Left renal cortex interstitium (tissue), 4 donors: ENCODE results near the gene ENPP4. TPM values are rescaled to one million over a fixed set of nuclear protein-coding genes. Genes with fewer than 3 reads are reported as not detected.
"Not testable (repeated sequence)": the region's sequence is repeated elsewhere in the genome, so short reads cannot be mapped to it uniquely, and the experiment has no call there.

Experiments used
- DNase-seq, 4 donors: peaks; one replicate each; pipeline ENCODE4 v3.0.0-alpha.2; 2013; ENCODE audit warnings: low read depth in 4 of 4, low spot score in 2 of 4, missing footprints in 1 of 4
- polyA plus RNA-seq, 4 donors: library from polyadenylated mRNA; unstranded; fragments of 120-200 nt; gene quantifications; one replicate each; pipeline ENCODE4 v1.2.1, GENCODE V29; 2013; ENCODE audit not compliant: insufficient read length in 4 of 4

ENPP4 gene
- polyA plus RNA-seq = 10 to 100 TPM; 13.7 to 19.2 (median 15.8) TPM

- peak; percentile 86 to 94 (median 90) for DNase-seq
These were observed at the start of gene ENPP4 for GRCh38 chr6:46129629-46130511. Gene ENPP4, plus strand, starts transcription at chr6:46129989. Its CDS starts 9,595 bp downstream, at chr6:46139584.

- no peak for DNase-seq
These were observed 49.7 kb upstream of the ENPP4 start for GRCh38 chr6:46080111-46080510.

- not testable (repeated sequence) for DNase-seq
These were observed 44.1 kb upstream of the ENPP4 start for GRCh38 chr6:46085688-46086087.

- DNase-seq = peak; percentile 19 to 37 (median 34)
These were observed 39.4 kb upstream of the ENPP4 start for GRCh38 chr6:46090115-46091079.

- no peak for DNase-seq
These were observed 38.7 kb upstream of the ENPP4 start for GRCh38 chr6:46091080-46091478.

- DNase-seq = no peak
These were observed 34.5 kb upstream of the ENPP4 start for GRCh38 chr6:46095251-46095650.

- DNase-seq = no peak
These were observed 32.4 kb upstream of the ENPP4 start for GRCh38 chr6:46097366-46097765.

GRCh38 chr6:46098678-46099077 is 31.1 kb upstream of the ENPP4 start:
- no peak for DNase-seq

GRCh38 chr6:46099952-46100351 is 29.8 kb upstream of the ENPP4 start:
- DNase-seq = no peak

- no peak for DNase-seq
These were observed 27.7 kb upstream of the ENPP4 start for GRCh38 chr6:46102123-46102522.

GRCh38 chr6:46103441-46104115 is 26.2 kb upstream of the ENPP4 start:
- no peak for DNase-seq

- no peak for DNase-seq
These were observed 25.6 kb upstream of the ENPP4 start for GRCh38 chr6:46104209-46104608.

- no peak for DNase-seq
These were observed 24.2 kb upstream of the ENPP4 start for GRCh38 chr6:46105568-46105967.

GRCh38 chr6:46113370-46113769 is 16.4 kb upstream of the ENPP4 start:
- no peak for DNase-seq

GRCh38 chr6:46115634-46116033 is 14.2 kb upstream of the ENPP4 start:
- no peak for DNase-seq

- DNase-seq = no peak
These were observed 13.5 kb upstream of the ENPP4 start for GRCh38 chr6:46116289-46116688.

GRCh38 chr6:46118157-46118556 is 11.6 kb upstream of the ENPP4 start:
- DNase-seq = no peak

- no peak for DNase-seq
These were observed 11.0 kb upstream of the ENPP4 start for GRCh38 chr6:46118836-46119235.

- not testable (repeated sequence) for DNase-seq
These were observed 10.1 kb upstream of the ENPP4 start for GRCh38 chr6:46119679-46120078.

GRCh38 chr6:46128476-46128875 is 1.3 kb upstream of the ENPP4 start:
- no peak for DNase-seq

- DNase-seq = no peak
These were observed 529 bp upstream of the ENPP4 start for GRCh38 chr6:46129291-46129628.
